Omental fat pad (tissue), 4 donors: Measurements from ENCODE around the gene ALKBH3. TPM values are rescaled to one million over a fixed set of nuclear protein-coding genes. Genes with fewer than 3 reads are reported as not detected.

Source experiments
- ATAC-seq: fragments of 150-250 bp; one replicate; pipeline ENCODE4 v1.9.1; 2016; ENCODE audit warnings: mild to moderate bottlenecking, moderate library complexity; ENCODE audit not compliant: low FRiP score
- DNase-seq: peaks from one replicate; pipeline ENCODE4 v3.0.0-alpha.2; 2019; ENCODE audit warnings: low spot score
- CTCF ChIP-seq, 3 donors: fragments of 450-650 bp; IDR thresholded peaks; one replicate each; pipeline ENCODE4 v1.5.1; 2016 to 2017; ENCODE audit warnings: antibody characterized with exemption in 3 of 3, mild to moderate bottlenecking in 3 of 3, moderate library complexity in 2 of 3
- total RNA-seq, 4 donors: library from RNA; depleted of rRNA; stranded (reverse); fragments of >200 nt; gene quantifications; one replicate each; pipeline ENCODE4 v1.1.0, GENCODE V29; 2016

The ALKBH3 gene
- total RNA-seq, 4 donors from 2014 or later: 26.3 to 39.9 (median 29.6) TPM

GRCh38 chr11:43959321-43959995 lies 78.8 kb downstream of the ALKBH3 start:
- DNase-seq: no peak
- TF ChIP-seq CTCF (IDR thresholded peaks at IDR 0.05): no peak
- no peak for ATAC-seq

DNA sequence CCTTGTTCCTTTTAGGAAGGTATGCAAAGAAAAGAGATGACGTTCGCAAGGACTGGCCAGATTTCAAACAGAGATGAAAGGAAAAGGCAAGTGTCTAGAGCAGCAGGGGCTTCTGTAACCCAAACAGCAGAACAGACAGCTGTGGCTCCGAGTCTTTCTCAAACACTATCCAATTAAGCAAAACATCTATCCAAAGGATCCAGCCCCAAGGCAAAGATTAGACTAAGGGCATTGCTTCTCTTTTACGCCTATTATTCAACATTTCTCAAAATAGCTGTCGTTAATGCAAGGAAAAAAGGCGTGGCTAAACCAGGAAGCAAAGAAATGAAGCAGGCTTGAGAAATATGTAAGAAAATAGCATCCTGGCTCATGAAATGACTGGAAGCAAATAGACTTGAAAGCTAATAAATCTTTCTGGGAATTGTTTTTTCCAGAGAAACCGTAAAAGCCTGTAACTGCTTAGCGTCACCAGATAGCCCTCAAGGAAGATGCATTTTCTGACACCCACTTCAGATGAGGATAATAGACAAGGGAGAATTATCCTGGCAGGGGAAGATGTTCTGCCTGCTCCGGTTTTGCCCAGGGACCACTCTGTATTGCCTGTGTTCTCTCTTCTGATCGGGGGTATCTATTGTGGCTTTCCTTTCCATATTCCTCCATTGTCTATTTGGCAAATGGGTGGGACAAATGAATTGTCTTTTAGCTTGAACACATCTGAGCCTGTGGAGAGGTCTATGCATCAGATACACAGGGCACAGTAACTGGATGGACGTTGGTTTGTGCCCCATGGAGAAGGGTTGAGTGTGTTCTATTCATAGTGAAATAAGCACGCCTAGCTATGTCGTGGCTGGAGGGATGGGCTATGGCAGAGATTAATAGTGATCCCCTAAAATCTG lies 82.0 kb downstream of the ALKBH3 start:
- DNase-seq: no peak
- ATAC-seq: no peak
- no peak for TF ChIP-seq CTCF (IDR thresholded peaks at IDR 0.05)

- TF ChIP-seq CTCF (IDR thresholded peaks at IDR 0.05): no peak
- ATAC-seq (no peak), DNase-seq (no peak)
These were observed 82.6 kb downstream of the ALKBH3 start for GRCh38 chr11:43963279-43963620.

- no peak for ATAC-seq
- no peak for TF ChIP-seq CTCF (IDR thresholded peaks at IDR 0.05)
- DNase-seq: no peak
These were observed 87.0 kb downstream of the ALKBH3 start for GRCh38 chr11:43967661-43968060.

DNA sequence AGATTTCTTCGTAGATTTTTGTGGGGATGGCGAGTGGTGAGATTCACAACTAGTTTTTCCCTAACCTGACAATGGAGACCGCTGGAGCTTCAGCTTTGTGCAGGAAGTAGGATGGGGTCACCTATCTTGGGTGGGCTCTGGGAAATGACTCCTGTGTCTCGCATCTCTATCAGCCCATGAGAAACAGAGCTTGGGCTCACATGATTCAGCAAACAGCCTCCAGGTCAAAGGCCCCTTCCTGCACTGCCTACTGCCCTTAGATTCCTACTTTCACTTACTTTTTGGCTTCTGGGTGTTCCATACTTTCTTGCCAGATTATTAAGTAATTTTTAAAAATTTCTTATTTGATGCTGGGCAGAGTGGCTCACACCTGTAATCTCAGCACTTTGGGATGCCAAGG lies 88.1 kb downstream of the ALKBH3 start:
- no peak for TF ChIP-seq CTCF (IDR thresholded peaks at IDR 0.05)
- ATAC-seq (no peak), DNase-seq (no peak)

- no peak for TF ChIP-seq CTCF (IDR thresholded peaks at IDR 0.05)
- no peak for DNase-seq
- ATAC-seq: no peak
These were observed 88.9 kb downstream of the ALKBH3 start for GRCh38 chr11:43969543-43969942.

Other genes with a start within 250 kb of the ALKBH3 start
- 10 to 100 TPM; 50.6 to 72.4 (median 54.1) TPM for gene HSD17B12, start 200.1 kb upstream of the ALKBH3 start, total RNA-seq
- 100 to 1,000 TPM; 127 to 489 (median 243) TPM for gene C11orf96, start 61.8 kb downstream of the ALKBH3 start, total RNA-seq
- gene ACCSL, start 167.2 kb downstream of the ALKBH3 start, total RNA-seq: not detected
- 10 to 100 TPM; 13.8 to 38.0 (median 19.7) TPM for gene ACCS, start 185.4 kb downstream of the ALKBH3 start, total RNA-seq
- 10 to 100 TPM; 60.5 to 91.0 (median 76.1) TPM for gene EXT2, start 214.8 kb downstream of the ALKBH3 start, total RNA-seq